ENCODE results near the gene COMMD4. TPM values are rescaled to one million over a fixed set of nuclear protein-coding genes. Genes with fewer than 3 reads are reported as not detected.
"Not testable (repeated sequence)": the region's sequence is repeated elsewhere in the genome, so short reads cannot be mapped to it uniquely, and the experiment has no call there.

The COMMD4 gene
- total and polyA plus RNA-seq, 4 donors, result 22.3 to 80.8 (median 65.8) TPM

- H3K27ac ChIP-seq (ENCODE audit: low read depth, low read length), result peak within 1 kb of the TSS; percentile 94
- no peaks in the 10 kb centered on the region for H3K27me3 ChIP-seq (ENCODE audit: control insufficient read depth, insufficient read depth, low read length)
- H3K36me3 ChIP-seq (ENCODE audit: control insufficient read depth, insufficient read depth, low read length), result peaks cover 46% of the 10 kb centered on the region
- H3K9me3 ChIP-seq (ENCODE audit: control insufficient read depth, insufficient read depth, low read length), result no peaks in the 10 kb centered on the region
- under 1% methylated on average over 67 of the region's 67 CpGs for WGBS (ENCODE audit: insufficient coverage)
- peak in 5 of 6 donors; percentile 68 to 95 (median 79) for DNase-seq (ENCODE audit: low read depth in 4 of 6, low spot score in 6 of 6)
- peaks cover 24% of the 10 kb centered on the region for H3K4me1 ChIP-seq (ENCODE audit: control insufficient read depth, insufficient read depth, low read length)
- H3K4me3 ChIP-seq (ENCODE audit: low read depth, low read length), result peak within 1 kb of the TSS; percentile 92
Observed at GRCh38 chr15:75367913-75368688, 32.2 kb downstream of the COMMD4 start, which contains the start of gene MAN2C1. Gene MAN2C1 (minus strand): TSS chr15:75368607. CDS start chr15:75368583, 24 bp downstream.

GRCh38 chr15:75368689-75369239, 32.9 kb downstream of the COMMD4 start:
- H3K27ac ChIP-seq (ENCODE audit: low read depth, low read length), result peak overlapping the region; percentile 94
- peaks cover 24% of the 10 kb centered on the region for H3K4me1 ChIP-seq (ENCODE audit: control insufficient read depth, insufficient read depth, low read length)
- peak overlapping the region; percentile 92 for H3K4me3 ChIP-seq (ENCODE audit: low read depth, low read length)
- WGBS (ENCODE audit: insufficient coverage), result under 1% methylated on average over 13 of the region's 23 CpGs
- no peak for DNase-seq (ENCODE audit: low read depth in 4 of 6, low spot score in 6 of 6)
- H3K9me3 ChIP-seq (ENCODE audit: control insufficient read depth, insufficient read depth, low read length), result no peaks in the 10 kb centered on the region
- peaks cover 39% of the 10 kb centered on the region for H3K36me3 ChIP-seq (ENCODE audit: control insufficient read depth, insufficient read depth, low read length)
- no peaks in the 10 kb centered on the region for H3K27me3 ChIP-seq (ENCODE audit: control insufficient read depth, insufficient read depth, low read length)

- Histone ChIP-seq H3K9me3 (ENCODE audit: control insufficient read depth, insufficient read depth, low read length) (no peaks in the 10 kb centered on the region), H3K27me3 (ENCODE audit: control insufficient read depth, insufficient read depth, low read length) (no peaks in the 10 kb centered on the region), H3K27ac (ENCODE audit: low read depth, low read length) (no peak overlapping the region), H3K36me3 (ENCODE audit: control insufficient read depth, insufficient read depth, low read length) (peaks cover 29% of the 10 kb centered on the region), H3K4me3 (ENCODE audit: low read depth, low read length) (no peak overlapping the region), H3K4me1 (ENCODE audit: control insufficient read depth, insufficient read depth, low read length) (peaks cover 24% of the 10 kb centered on the region)
- DNase-seq (ENCODE audit: low read depth in 4 of 6, low spot score in 6 of 6), result no peak
- 100% methylated on average over 5 of the region's 7 CpGs for WGBS (ENCODE audit: insufficient coverage)
Observed at GRCh38 chr15:75369897-75370581, 34.2 kb downstream of the COMMD4 start.

- Histone ChIP-seq H3K9me3 (ENCODE audit: control insufficient read depth, insufficient read depth, low read length) (no peaks in the 10 kb centered on the region), H3K4me1 (ENCODE audit: control insufficient read depth, insufficient read depth, low read length) (peaks cover 24% of the 10 kb centered on the region), H3K4me3 (ENCODE audit: low read depth, low read length) (no peak overlapping the region), H3K27me3 (ENCODE audit: control insufficient read depth, insufficient read depth, low read length) (no peaks in the 10 kb centered on the region), H3K27ac (ENCODE audit: low read depth, low read length) (no peak overlapping the region), H3K36me3 (ENCODE audit: control insufficient read depth, insufficient read depth, low read length) (peaks cover 23% of the 10 kb centered on the region)
- no peak for DNase-seq (ENCODE audit: low read depth in 4 of 6, low spot score in 6 of 6)
- 90% methylated on average over 1 of the region's 1 CpG for WGBS (ENCODE audit: insufficient coverage)
Observed at GRCh38 chr15:75371486-75371885, 35.6 kb downstream of the COMMD4 start.

GRCh38 chr15:75371901-75372688, 36.2 kb downstream of the COMMD4 start:
- H3K9me3 ChIP-seq (ENCODE audit: control insufficient read depth, insufficient read depth, low read length), result no peaks in the 10 kb centered on the region
- H3K36me3 ChIP-seq (ENCODE audit: control insufficient read depth, insufficient read depth, low read length), result peaks cover 22% of the 10 kb centered on the region
- H3K4me3 ChIP-seq (ENCODE audit: low read depth, low read length), result no peak overlapping the region
- no peak for DNase-seq (ENCODE audit: low read depth in 4 of 6, low spot score in 6 of 6)
- no peak overlapping the region for H3K27ac ChIP-seq (ENCODE audit: low read depth, low read length)
- H3K4me1 ChIP-seq (ENCODE audit: control insufficient read depth, insufficient read depth, low read length), result peaks cover 24% of the 10 kb centered on the region
- no peaks in the 10 kb centered on the region for H3K27me3 ChIP-seq (ENCODE audit: control insufficient read depth, insufficient read depth, low read length)
- WGBS (ENCODE audit: insufficient coverage), result 97% methylated on average over 7 of the region's 11 CpGs

GRCh38 chr15:75380773-75381172, 44.9 kb downstream of the COMMD4 start:
- Histone ChIP-seq H3K36me3 (ENCODE audit: control insufficient read depth, insufficient read depth, low read length) (peaks cover 45% of the 10 kb centered on the region), H3K27ac (ENCODE audit: low read depth, low read length) (no peak overlapping the region), H3K4me1 (ENCODE audit: control insufficient read depth, insufficient read depth, low read length) (no peaks in the 10 kb centered on the region), H3K27me3 (ENCODE audit: control insufficient read depth, insufficient read depth, low read length) (no peaks in the 10 kb centered on the region), H3K9me3 (ENCODE audit: control insufficient read depth, insufficient read depth, low read length) (no peaks in the 10 kb centered on the region), H3K4me3 (ENCODE audit: low read depth, low read length) (no peak overlapping the region)
- no CpG with 5 or more reads among the region's 4 CpGs for WGBS (ENCODE audit: insufficient coverage)
- no peak for DNase-seq (ENCODE audit: low read depth in 4 of 6, low spot score in 6 of 6)

- 92% methylated on average over 5 of the region's 5 CpGs for WGBS (ENCODE audit: insufficient coverage)
- not testable (repeated sequence) for H3K4me1 ChIP-seq (ENCODE audit: control insufficient read depth, insufficient read depth, low read length); DNase-seq (ENCODE audit: low read depth in 4 of 6, low spot score in 6 of 6); H3K27me3 ChIP-seq (ENCODE audit: control insufficient read depth, insufficient read depth, low read length); H3K9me3 ChIP-seq (ENCODE audit: control insufficient read depth, insufficient read depth, low read length); H3K27ac ChIP-seq (ENCODE audit: low read depth, low read length); H3K4me3 ChIP-seq (ENCODE audit: low read depth, low read length)
- peaks cover 52% of the 10 kb centered on the region for H3K36me3 ChIP-seq (ENCODE audit: control insufficient read depth, insufficient read depth, low read length)
Observed at GRCh38 chr15:75383986-75384385, 48.1 kb downstream of the COMMD4 start.

Measured in spinal cord (tissue), 10 donors.